ENCODE measurements around the gene PDE6B.

DNA sequence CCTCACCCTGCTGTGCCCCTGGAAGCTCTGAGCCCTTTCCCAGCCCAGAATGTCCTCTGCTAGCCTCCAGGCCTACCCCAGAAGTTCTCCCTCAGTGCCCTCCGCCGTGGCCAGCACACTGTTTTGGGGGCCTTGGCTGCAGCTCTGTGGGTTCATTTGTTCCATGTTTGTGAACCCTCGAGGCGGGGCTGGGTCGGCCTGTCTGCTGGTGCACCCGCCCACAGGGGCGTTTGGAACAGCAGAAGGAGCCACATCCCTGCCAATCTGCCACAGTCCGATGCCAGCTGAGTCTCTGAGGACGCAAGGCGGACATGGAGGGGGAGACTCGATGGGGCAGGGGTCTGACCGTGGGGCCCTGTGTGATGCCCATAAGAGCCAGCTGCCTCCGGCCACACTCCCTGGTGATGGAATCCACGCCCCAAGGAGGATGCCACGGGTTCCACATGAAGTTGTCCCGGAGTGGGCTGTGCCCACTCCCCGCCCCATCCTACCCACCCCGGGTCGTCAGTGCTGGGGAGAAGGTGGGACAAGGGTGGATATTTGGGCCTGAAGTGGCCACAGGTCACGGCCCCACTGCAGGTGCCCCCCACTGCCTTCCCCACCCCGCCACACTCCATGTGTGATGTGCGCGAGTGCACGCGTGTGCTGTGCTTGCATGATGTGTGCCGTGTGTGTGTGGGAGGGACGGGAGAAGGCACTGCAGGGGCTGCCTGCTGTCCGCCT is 41.6 kb downstream of the PDE6B start:
- no peak for TF ChIP-seq CTCF (IDR thresholded peaks at IDR 0.05)
- no peak for TF ChIP-seq POLR2A (IDR thresholded peaks at IDR 0.05)
- no peak for TF ChIP-seq EP300 (IDR thresholded peaks at IDR 0.05)
- no peak for TF ChIP-seq POLR2AphosphoS5 (IDR thresholded peaks at IDR 0.05)
